ENCODE measurements around the gene DPF3.
"Not testable (repeated sequence)": the region's sequence is repeated elsewhere in the genome, so short reads cannot be mapped to it uniquely, and the experiment has no call there.

DPF3 gene

GRCh38 chr14:72880164-72880563, 13.7 kb downstream of the DPF3 start:
- Histone ChIP-seq H3K4me3 (ENCODE audit: insufficient read length, low read depth) (no peak overlapping the region), H3K27me3 (ENCODE audit: insufficient read depth, insufficient read length) (no peaks in the 10 kb centered on the region), H3K4me1 (ENCODE audit: insufficient read depth, insufficient read length) (peaks cover 5% of the 10 kb centered on the region), H3K9me3 (ENCODE audit: insufficient read depth, low read length) (no peaks in the 10 kb centered on the region), H3K9ac (ENCODE audit: insufficient read length, low read depth) (no peak overlapping the region), H3K36me3 (ENCODE audit: insufficient read depth, insufficient read length, low read length) (peaks cover 2% of the 10 kb centered on the region)
- TF ChIP-seq ZNF274 (IDR thresholded peaks at IDR 0.05; ENCODE audit: low read depth, low read length) (no peak), YY1 (IDR thresholded peaks at IDR 0.05; ENCODE audit: insufficient read depth, insufficient read length) (no peak), SUZ12 (IDR thresholded peaks at IDR 0.05; ENCODE audit: extremely low read depth, insufficient read depth, insufficient read length) (no peak)
- no peak for DNase-seq (ENCODE audit: low read depth, low spot score)

- no peak for DNase-seq (ENCODE audit: low read depth, low spot score)
- no peaks in the 10 kb centered on the region for H3K27me3 ChIP-seq (ENCODE audit: insufficient read depth, insufficient read length)
- peaks cover 2% of the 10 kb centered on the region for H3K36me3 ChIP-seq (ENCODE audit: insufficient read depth, insufficient read length, low read length)
- H3K4me1 ChIP-seq (ENCODE audit: insufficient read depth, insufficient read length) = peaks cover 5% of the 10 kb centered on the region
- H3K4me3 ChIP-seq (ENCODE audit: insufficient read length, low read depth) = no peak overlapping the region
- TF ChIP-seq YY1 (IDR thresholded peaks at IDR 0.05; ENCODE audit: insufficient read depth, insufficient read length) (no peak), ZNF274 (IDR thresholded peaks at IDR 0.05; ENCODE audit: low read depth, low read length) (no peak), SUZ12 (IDR thresholded peaks at IDR 0.05; ENCODE audit: extremely low read depth, insufficient read depth, insufficient read length) (no peak)
- no peaks in the 10 kb centered on the region for H3K9me3 ChIP-seq (ENCODE audit: insufficient read depth, low read length)
- H3K9ac ChIP-seq (ENCODE audit: insufficient read length, low read depth) = no peak overlapping the region
Observed at GRCh38 chr14:72879431-72879830, 14.5 kb downstream of the DPF3 start.

GRCh38 chr14:72878746-72879145, 15.2 kb downstream of the DPF3 start:
- no peak overlapping the region for H3K4me3 ChIP-seq (ENCODE audit: insufficient read length, low read depth)
- H3K36me3 ChIP-seq (ENCODE audit: insufficient read depth, insufficient read length, low read length) = peaks cover 2% of the 10 kb centered on the region
- H3K9me3 ChIP-seq (ENCODE audit: insufficient read depth, low read length) = no peaks in the 10 kb centered on the region
- TF ChIP-seq ZNF274 (IDR thresholded peaks at IDR 0.05; ENCODE audit: low read depth, low read length) (no peak), YY1 (IDR thresholded peaks at IDR 0.05; ENCODE audit: insufficient read depth, insufficient read length) (no peak), SUZ12 (IDR thresholded peaks at IDR 0.05; ENCODE audit: extremely low read depth, insufficient read depth, insufficient read length) (no peak)
- no peaks in the 10 kb centered on the region for H3K27me3 ChIP-seq (ENCODE audit: insufficient read depth, insufficient read length)
- no peak overlapping the region for H3K9ac ChIP-seq (ENCODE audit: insufficient read length, low read depth)
- peaks cover 5% of the 10 kb centered on the region for H3K4me1 ChIP-seq (ENCODE audit: insufficient read depth, insufficient read length)
- no peak for DNase-seq (ENCODE audit: low read depth, low spot score)

- Histone ChIP-seq H3K27me3 (ENCODE audit: insufficient read depth, insufficient read length) (no peaks in the 10 kb centered on the region), H3K4me1 (ENCODE audit: insufficient read depth, insufficient read length) (peaks cover 5% of the 10 kb centered on the region), H3K36me3 (ENCODE audit: insufficient read depth, insufficient read length, low read length) (peaks cover 2% of the 10 kb centered on the region), H3K9ac (ENCODE audit: insufficient read length, low read depth) (no peak overlapping the region), H3K9me3 (ENCODE audit: insufficient read depth, low read length) (peaks cover 5% of the 10 kb centered on the region; the same call in 1 of the 2 replicates), H3K4me3 (ENCODE audit: insufficient read length, low read depth) (no peak overlapping the region)
- TF ChIP-seq YY1 (IDR thresholded peaks at IDR 0.05; ENCODE audit: insufficient read depth, insufficient read length) (no peak), SUZ12 (IDR thresholded peaks at IDR 0.05; ENCODE audit: extremely low read depth, insufficient read depth, insufficient read length) (no peak), ZNF274 (IDR thresholded peaks at IDR 0.05; ENCODE audit: low read depth, low read length) (no peak)
- DNase-seq (ENCODE audit: low read depth, low spot score) = no peak
Observed at GRCh38 chr14:72876710-72877063, 17.2 kb downstream of the DPF3 start.

GRCh38 chr14:72876005-72876709, 17.7 kb downstream of the DPF3 start:
- no peak for DNase-seq (ENCODE audit: low read depth, low spot score)
- peaks cover 2% of the 10 kb centered on the region for H3K36me3 ChIP-seq (ENCODE audit: insufficient read depth, insufficient read length, low read length)
- H3K9me3 ChIP-seq (ENCODE audit: insufficient read depth, low read length) = peaks cover 10% of the 10 kb centered on the region; the same call in 1 of the 2 replicates
- TF ChIP-seq YY1 (IDR thresholded peaks at IDR 0.05; ENCODE audit: insufficient read depth, insufficient read length) (no peak), SUZ12 (IDR thresholded peaks at IDR 0.05; ENCODE audit: extremely low read depth, insufficient read depth, insufficient read length) (no peak)
- no peak overlapping the region for H3K4me3 ChIP-seq (ENCODE audit: insufficient read length, low read depth)
- H3K4me1 ChIP-seq (ENCODE audit: insufficient read depth, insufficient read length) = peaks cover 5% of the 10 kb centered on the region
- H3K27me3 ChIP-seq (ENCODE audit: insufficient read depth, insufficient read length) = no peaks in the 10 kb centered on the region
- no peak overlapping the region for H3K9ac ChIP-seq (ENCODE audit: insufficient read length, low read depth)

GRCh38 chr14:72870878-72871277, 23.0 kb downstream of the DPF3 start:
- not testable (repeated sequence) for H3K36me3 ChIP-seq (ENCODE audit: insufficient read depth, insufficient read length, low read length); H3K4me1 ChIP-seq (ENCODE audit: insufficient read depth, insufficient read length); H3K4me3 ChIP-seq (ENCODE audit: insufficient read length, low read depth); DNase-seq (ENCODE audit: low read depth, low spot score); H3K9ac ChIP-seq (ENCODE audit: insufficient read length, low read depth); H3K27me3 ChIP-seq (ENCODE audit: insufficient read depth, insufficient read length)
- peaks cover 10% of the 10 kb centered on the region; the same call in 1 of the 2 replicates for H3K9me3 ChIP-seq (ENCODE audit: insufficient read depth, low read length)

GRCh38 chr14:72869407-72870329, 24.2 kb downstream of the DPF3 start:
- Histone ChIP-seq H3K27me3 (ENCODE audit: insufficient read depth, insufficient read length) (no peaks in the 10 kb centered on the region), H3K36me3 (ENCODE audit: insufficient read depth, insufficient read length, low read length) (no peaks in the 10 kb centered on the region), H3K4me3 (ENCODE audit: insufficient read length, low read depth) (no peak overlapping the region), H3K4me1 (ENCODE audit: insufficient read depth, insufficient read length) (no peaks in the 10 kb centered on the region), H3K9ac (ENCODE audit: insufficient read length, low read depth) (no peak overlapping the region), H3K9me3 (ENCODE audit: insufficient read depth, low read length) (peaks cover 10% of the 10 kb centered on the region; the same call in 1 of the 2 replicates)
- no peak for TF ChIP-seq SUZ12 (IDR thresholded peaks at IDR 0.05; ENCODE audit: extremely low read depth, insufficient read depth, insufficient read length)
- no peak for DNase-seq (ENCODE audit: low read depth, low spot score)
